ENCODE data around the gene PDLIM3.
"Not testable (repeated sequence)": the region's sequence is repeated elsewhere in the genome, so short reads cannot be mapped to it uniquely, and the experiment has no call there.

PDLIM3 gene

DNA sequence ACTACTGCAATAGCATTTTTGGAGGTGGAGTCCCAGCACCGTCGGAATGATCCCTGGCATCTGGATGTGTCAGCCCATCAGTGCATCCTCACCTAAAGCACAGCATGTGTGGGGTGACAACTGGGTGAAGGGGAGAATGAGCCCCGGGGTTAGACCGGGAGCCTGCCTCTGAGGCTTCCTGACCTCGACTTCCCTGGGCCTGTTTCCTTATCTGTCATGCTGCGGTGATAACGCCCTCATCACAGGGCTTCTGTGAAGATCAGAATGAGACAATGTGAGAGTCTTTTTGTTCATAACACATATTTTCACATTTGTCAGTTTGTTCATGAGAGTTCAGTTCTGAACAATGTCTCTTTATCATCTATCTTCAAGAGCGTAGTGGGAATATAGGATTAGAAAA is 31.1 kb upstream of the PDLIM3 start:
- ATAC-seq (replicated peaks; ENCODE audit: extremely low read depth, poor library complexity, severe bottlenecking) (no peak), DNase-seq (ENCODE audit: low spot score in 2 of 2) (no peak)
- Mint-ChIP-seq H3K36me3 (ENCODE audit: insufficient read depth) (no peaks in the 10 kb centered on the region), H3K9me3 (no peaks in the 10 kb centered on the region), H3K27ac (ENCODE audit: low read depth) (no peak overlapping the region), H3K4me3 (no peak overlapping the region), H3K27me3 (peaks cover 34% of the 10 kb centered on the region), H3K4me1 (no peaks in the 10 kb centered on the region)

DNA sequence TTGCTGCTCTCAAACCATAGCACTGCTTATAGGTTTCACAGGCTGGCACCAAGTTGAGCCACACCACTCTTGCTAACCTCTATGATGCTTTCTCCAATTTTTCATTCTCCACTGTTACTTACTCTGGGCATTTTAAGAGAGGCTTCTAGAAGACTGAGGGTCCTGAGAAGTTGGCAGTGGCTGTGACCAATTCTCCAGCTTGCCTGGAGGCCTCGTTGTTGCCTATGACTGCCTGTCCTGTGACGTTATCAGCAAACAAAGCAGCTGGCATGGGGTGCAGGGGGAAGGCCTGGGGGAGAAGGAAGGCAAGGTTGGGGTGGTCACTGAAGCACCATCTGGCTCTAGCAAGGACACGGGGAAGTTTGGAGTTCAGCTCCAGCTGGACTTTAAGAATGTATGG is 30.4 kb upstream of the PDLIM3 start:
- no peak for ATAC-seq (replicated peaks; ENCODE audit: extremely low read depth, poor library complexity, severe bottlenecking)
- Mint-ChIP-seq H3K36me3 (ENCODE audit: insufficient read depth) (no peaks in the 10 kb centered on the region), H3K27me3 (peaks cover 41% of the 10 kb centered on the region), H3K27ac (ENCODE audit: low read depth) (no peak overlapping the region), H3K4me3 (no peak overlapping the region), H3K4me1 (no peaks in the 10 kb centered on the region), H3K9me3 (no peaks in the 10 kb centered on the region)
- no peak for DNase-seq (ENCODE audit: low spot score in 2 of 2)

DNA sequence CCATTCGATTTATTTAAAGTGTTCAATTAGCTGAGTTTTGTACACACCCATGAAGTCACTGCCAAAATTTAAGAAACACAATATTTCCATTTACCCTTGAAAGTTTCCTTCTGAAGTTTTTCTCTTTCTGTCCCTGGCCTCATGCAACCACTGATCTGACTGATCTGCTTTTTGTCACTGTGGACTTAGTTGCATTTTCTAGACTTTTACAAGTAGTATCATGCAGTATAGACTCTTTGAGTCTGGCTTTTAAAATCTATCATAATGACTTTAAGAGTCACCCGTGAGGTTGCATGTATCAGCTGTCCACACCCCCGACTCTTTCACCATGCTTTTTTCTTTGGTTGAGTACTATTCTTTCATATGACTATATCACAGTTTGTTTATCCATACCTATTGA is 29.0 kb upstream of the PDLIM3 start:
- no peaks in the 10 kb centered on the region for H3K4me1 Mint-ChIP-seq
- H3K9me3 Mint-ChIP-seq: no peaks in the 10 kb centered on the region
- H3K27ac Mint-ChIP-seq (ENCODE audit: low read depth): no peak overlapping the region
- DNase-seq (ENCODE audit: low spot score in 2 of 2) (no peak), ATAC-seq (replicated peaks; ENCODE audit: extremely low read depth, poor library complexity, severe bottlenecking) (no peak)
- peaks cover 42% of the 10 kb centered on the region for H3K27me3 Mint-ChIP-seq
- no peak overlapping the region for H3K4me3 Mint-ChIP-seq
- H3K36me3 Mint-ChIP-seq (ENCODE audit: insufficient read depth): no peaks in the 10 kb centered on the region

GRCh38 chr4:185562531-185562930 is 27.2 kb upstream of the PDLIM3 start:
- peaks cover 61% of the 10 kb centered on the region for H3K27me3 Mint-ChIP-seq
- no peaks in the 10 kb centered on the region for H3K4me1 Mint-ChIP-seq
- no peaks in the 10 kb centered on the region for H3K36me3 Mint-ChIP-seq (ENCODE audit: insufficient read depth)
- H3K27ac Mint-ChIP-seq (ENCODE audit: low read depth): no peak overlapping the region
- H3K9me3 Mint-ChIP-seq: no peaks in the 10 kb centered on the region
- no peak for ATAC-seq (replicated peaks; ENCODE audit: extremely low read depth, poor library complexity, severe bottlenecking)
- H3K4me3 Mint-ChIP-seq: no peak overlapping the region
- no peak for DNase-seq (ENCODE audit: low spot score in 2 of 2)

DNA sequence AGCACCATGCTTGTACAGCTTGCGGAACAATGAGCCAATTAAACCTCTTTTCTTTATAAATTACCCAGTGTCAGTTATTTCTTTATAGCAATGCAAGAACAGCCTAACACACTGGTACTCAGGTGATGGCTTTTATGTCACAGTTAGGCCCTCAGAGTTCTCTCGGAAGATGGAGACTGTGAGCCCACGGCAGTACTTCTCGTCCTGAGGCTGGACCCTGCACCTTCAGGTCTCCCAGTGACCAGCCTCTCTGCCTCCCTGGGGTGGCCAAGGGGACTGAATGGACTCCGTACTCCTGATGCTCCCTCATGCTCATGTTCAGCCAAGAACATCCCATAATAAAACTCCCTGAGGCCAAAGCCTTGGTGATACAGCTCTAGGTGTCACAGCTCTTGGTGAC is 25.0 kb upstream of the PDLIM3 start:
- Mint-ChIP-seq H3K9me3 (no peaks in the 10 kb centered on the region), H3K4me3 (no peak overlapping the region), H3K27me3 (peaks cover 79% of the 10 kb centered on the region), H3K27ac (ENCODE audit: low read depth) (no peak overlapping the region), H3K36me3 (ENCODE audit: insufficient read depth) (no peaks in the 10 kb centered on the region), H3K4me1 (no peaks in the 10 kb centered on the region)
- no peak for DNase-seq (ENCODE audit: low spot score in 2 of 2)
- no peak for ATAC-seq (replicated peaks; ENCODE audit: extremely low read depth, poor library complexity, severe bottlenecking)

GRCh38 chr4:185559915-185560281 is 24.6 kb upstream of the PDLIM3 start:
- no peak overlapping the region for H3K27ac Mint-ChIP-seq (ENCODE audit: low read depth)
- ATAC-seq (replicated peaks; ENCODE audit: extremely low read depth, poor library complexity, severe bottlenecking) (no peak), DNase-seq (ENCODE audit: low spot score in 2 of 2) (no peak)
- peaks cover 79% of the 10 kb centered on the region for H3K27me3 Mint-ChIP-seq
- no peaks in the 10 kb centered on the region for H3K9me3 Mint-ChIP-seq
- no peaks in the 10 kb centered on the region for H3K36me3 Mint-ChIP-seq (ENCODE audit: insufficient read depth)
- H3K4me1 Mint-ChIP-seq: no peaks in the 10 kb centered on the region
- H3K4me3 Mint-ChIP-seq: no peak overlapping the region

DNA sequence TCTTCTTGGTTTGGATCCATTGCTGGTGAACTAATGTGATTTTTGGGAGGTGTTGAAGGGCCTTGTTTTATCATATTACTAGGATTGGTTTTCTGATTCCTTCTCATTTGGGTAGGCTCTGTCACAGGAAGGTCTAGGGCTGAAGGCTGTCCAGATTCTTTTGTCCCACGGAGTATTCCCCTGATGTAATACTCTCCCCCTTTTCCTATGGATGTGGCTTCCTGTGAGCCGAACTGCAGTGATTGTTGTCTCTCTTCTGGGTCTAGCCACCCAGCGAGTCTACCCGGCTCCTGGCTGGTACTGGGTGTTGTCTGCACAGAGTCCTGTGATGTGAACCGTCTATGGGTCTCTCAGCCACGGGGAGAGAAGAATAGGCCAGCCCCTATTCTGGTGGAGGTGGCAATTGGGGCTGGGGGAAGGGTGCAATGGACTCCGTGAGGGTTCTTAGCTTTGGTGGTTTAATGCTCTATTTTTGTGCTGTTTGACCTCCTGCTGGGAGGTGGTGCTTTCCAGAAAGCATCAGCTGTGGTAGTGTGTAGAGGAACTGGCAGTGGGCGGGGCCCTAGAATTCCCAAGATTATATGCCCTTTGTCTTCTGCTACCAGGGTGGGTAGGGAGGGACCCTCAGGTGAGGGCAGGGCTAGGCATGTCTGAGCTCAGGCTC is 24.1 kb upstream of the PDLIM3 start:
- not testable (repeated sequence) for H3K4me3 Mint-ChIP-seq; H3K27ac Mint-ChIP-seq (ENCODE audit: low read depth); H3K4me1 Mint-ChIP-seq; H3K36me3 Mint-ChIP-seq (ENCODE audit: insufficient read depth); DNase-seq (ENCODE audit: low spot score in 2 of 2); H3K9me3 Mint-ChIP-seq; ATAC-seq (replicated peaks; ENCODE audit: extremely low read depth, poor library complexity, severe bottlenecking)
- H3K27me3 Mint-ChIP-seq: peaks cover 79% of the 10 kb centered on the region

DNA sequence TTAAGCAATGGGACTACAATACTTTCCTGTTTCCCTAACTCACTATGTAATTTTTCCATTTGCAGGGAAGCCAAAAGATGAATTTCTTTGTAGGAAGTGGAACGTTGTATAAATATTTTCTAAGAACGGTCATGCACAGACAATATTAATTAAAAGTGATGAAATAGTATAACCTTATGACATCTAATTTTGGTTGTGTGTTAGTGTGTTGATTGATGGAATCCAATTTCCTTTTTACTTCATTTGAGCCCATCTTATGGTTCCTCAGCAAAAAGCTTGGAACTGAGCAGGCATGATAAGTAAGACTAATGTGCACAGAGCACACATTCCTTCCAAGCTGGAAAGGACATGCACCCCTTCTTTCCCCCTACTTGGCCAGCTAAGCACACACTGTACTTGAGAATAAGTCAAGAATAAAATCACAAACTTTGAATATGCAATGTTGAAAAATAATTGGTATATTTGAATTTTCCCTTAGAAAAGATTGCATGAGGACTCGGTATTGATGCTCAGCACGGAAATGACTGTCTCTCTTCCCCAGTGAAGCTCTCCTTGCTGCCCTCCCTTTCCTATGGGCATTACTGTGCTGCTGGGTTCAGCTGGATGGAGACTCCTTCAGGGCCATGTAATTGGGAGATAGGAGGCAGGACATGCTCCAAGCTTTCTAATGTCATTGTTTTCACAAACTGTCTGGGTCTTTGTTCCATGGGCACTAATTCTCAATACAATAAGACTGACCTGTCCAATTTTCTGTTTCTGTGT is 19.2 kb upstream of the PDLIM3 start:
- Mint-ChIP-seq H3K36me3 (ENCODE audit: insufficient read depth) (no peaks in the 10 kb centered on the region), H3K27me3 (peaks cover 48% of the 10 kb centered on the region), H3K4me1 (no peaks in the 10 kb centered on the region), H3K4me3 (no peak overlapping the region), H3K9me3 (no peaks in the 10 kb centered on the region), H3K27ac (ENCODE audit: low read depth) (no peak overlapping the region)
- no peak for DNase-seq (ENCODE audit: low spot score in 2 of 2)
- ATAC-seq (replicated peaks; ENCODE audit: extremely low read depth, poor library complexity, severe bottlenecking): no peak

DNA sequence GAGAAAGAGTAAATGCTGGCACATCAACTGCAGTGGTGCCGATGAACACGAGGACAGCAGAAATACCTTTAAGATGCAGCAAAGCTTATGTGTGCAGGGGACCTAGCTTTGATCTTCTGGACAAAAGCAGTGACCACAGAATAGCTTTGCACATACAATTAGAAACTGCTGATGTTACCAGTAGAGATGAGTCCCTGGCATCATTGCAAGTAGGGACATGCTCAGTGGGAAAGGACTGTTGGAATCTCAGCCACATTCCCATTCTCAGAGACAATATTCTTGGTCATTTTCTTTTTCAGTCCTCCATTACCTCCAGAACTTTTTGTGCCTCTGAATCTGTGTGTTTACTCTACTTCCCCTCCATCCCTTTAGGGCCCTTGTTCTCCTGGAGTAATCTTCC is 16.9 kb upstream of the PDLIM3 start:
- DNase-seq (ENCODE audit: low spot score in 2 of 2): no peak
- Mint-ChIP-seq H3K4me3 (no peak overlapping the region), H3K27ac (ENCODE audit: low read depth) (no peak overlapping the region), H3K9me3 (no peaks in the 10 kb centered on the region), H3K4me1 (no peaks in the 10 kb centered on the region), H3K27me3 (peaks cover 29% of the 10 kb centered on the region), H3K36me3 (ENCODE audit: insufficient read depth) (no peaks in the 10 kb centered on the region)
- ATAC-seq (replicated peaks; ENCODE audit: extremely low read depth, poor library complexity, severe bottlenecking): no peak

GRCh38 chr4:185550933-185551332 is 15.6 kb upstream of the PDLIM3 start:
- Mint-ChIP-seq H3K27ac (ENCODE audit: low read depth) (no peak overlapping the region), H3K4me1 (no peaks in the 10 kb centered on the region), H3K9me3 (no peaks in the 10 kb centered on the region), H3K4me3 (no peak overlapping the region), H3K36me3 (ENCODE audit: insufficient read depth) (no peaks in the 10 kb centered on the region), H3K27me3 (peaks cover 16% of the 10 kb centered on the region)
- ATAC-seq (replicated peaks; ENCODE audit: extremely low read depth, poor library complexity, severe bottlenecking): no peak
- DNase-seq (ENCODE audit: low spot score in 2 of 2): no peak

DNA sequence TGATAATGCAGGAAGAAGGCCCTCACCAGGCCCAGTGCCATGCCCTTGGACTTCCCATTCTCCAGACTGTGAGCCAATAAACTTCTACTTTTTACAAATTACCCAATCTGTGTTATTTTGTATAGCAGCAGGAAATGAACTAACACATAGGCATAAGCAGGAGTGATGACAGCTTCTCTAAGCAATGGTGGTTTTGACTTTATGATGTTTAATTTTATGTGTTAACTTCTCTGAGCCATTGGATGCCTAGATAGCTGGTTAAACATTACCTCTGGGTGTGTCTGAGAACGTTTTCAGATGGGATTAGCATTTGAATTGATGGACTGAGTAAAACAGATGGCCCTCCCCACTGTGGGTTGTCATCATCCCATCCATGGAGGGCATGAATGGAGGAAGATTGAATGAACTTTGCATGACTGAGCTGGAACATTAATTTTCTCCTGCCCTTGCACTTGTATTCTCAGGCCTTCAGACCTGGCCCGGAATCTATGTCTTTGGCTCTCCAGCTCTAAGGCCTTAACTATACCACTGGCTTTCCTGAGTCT is 13.9 kb upstream of the PDLIM3 start:
- H3K27ac Mint-ChIP-seq (ENCODE audit: low read depth): no peak overlapping the region
- no peaks in the 10 kb centered on the region for H3K4me1 Mint-ChIP-seq
- ATAC-seq (replicated peaks; ENCODE audit: extremely low read depth, poor library complexity, severe bottlenecking) (no peak), DNase-seq (ENCODE audit: low spot score in 2 of 2) (no peak)
- H3K4me3 Mint-ChIP-seq: no peak overlapping the region
- no peaks in the 10 kb centered on the region for H3K36me3 Mint-ChIP-seq (ENCODE audit: insufficient read depth)
- H3K27me3 Mint-ChIP-seq: peaks cover 14% of the 10 kb centered on the region
- no peaks in the 10 kb centered on the region for H3K9me3 Mint-ChIP-seq

GRCh38 chr4:185548587-185548986 is 13.3 kb upstream of the PDLIM3 start:
- DNase-seq (ENCODE audit: low spot score in 2 of 2): no peak
- Mint-ChIP-seq H3K4me1 (no peaks in the 10 kb centered on the region), H3K36me3 (ENCODE audit: insufficient read depth) (no peaks in the 10 kb centered on the region), H3K9me3 (no peaks in the 10 kb centered on the region), H3K27me3 (peaks cover 14% of the 10 kb centered on the region), H3K27ac (ENCODE audit: low read depth) (no peak overlapping the region), H3K4me3 (no peak overlapping the region)
- no peak for ATAC-seq (replicated peaks; ENCODE audit: extremely low read depth, poor library complexity, severe bottlenecking)

- no peaks in the 10 kb centered on the region for H3K4me1 Mint-ChIP-seq
- ATAC-seq (replicated peaks; ENCODE audit: extremely low read depth, poor library complexity, severe bottlenecking) (no peak), DNase-seq (ENCODE audit: low spot score in 2 of 2) (no peak)
- H3K27me3 Mint-ChIP-seq: peaks cover 27% of the 10 kb centered on the region
- no peak overlapping the region for H3K4me3 Mint-ChIP-seq
- no peaks in the 10 kb centered on the region for H3K9me3 Mint-ChIP-seq
- H3K27ac Mint-ChIP-seq (ENCODE audit: low read depth): no peak overlapping the region
- no peaks in the 10 kb centered on the region for H3K36me3 Mint-ChIP-seq (ENCODE audit: insufficient read depth)
These were observed 11.0 kb upstream of the PDLIM3 start for GRCh38 chr4:185546335-185546734.

Data from central memory CD8-positive, alpha-beta T cell (primary cell).